SK-N-SH treated with all-trans-retinoic acid at 6 μM for 48 hours (cell line): ENCODE measurements around the gene PTPN12.

Experiments
- ARNTL ChIP-seq: fragments of 450-650 bp; formaldehyde crosslinking; IDR thresholded peaks from 2 replicates; pipeline ENCODE4 v1.5.0; 2020; ENCODE audit warnings: low read depth, mild to moderate bottlenecking, moderate library complexity, borderline replicate concordance
- CREB5 ChIP-seq: fragments of 250-450 bp; sonication (Bioruptor Pico); IDR thresholded peaks from 2 replicates; pipeline ENCODE4 v1.5.1; 2020; ENCODE audit warnings: low read depth, mild to moderate bottlenecking, moderate library complexity
- CSRNP3 ChIP-seq: fragments of 250-450 bp; sonication (Bioruptor Pico); IDR thresholded peaks from 2 replicates; pipeline ENCODE4 v1.5.1; 2021; ENCODE audit warnings: mild to moderate bottlenecking, moderate library complexity
- OSR1 ChIP-seq: fragments of 250-450 bp; sonication (Bioruptor Pico); IDR thresholded peaks from 2 replicates; pipeline ENCODE4 v1.8.0; 2022; ENCODE audit warnings: moderate library complexity, mild to moderate bottlenecking, inconsistent platforms
- PATZ1 ChIP-seq: fragments of 250-450 bp; sonication (Bioruptor Pico); IDR thresholded peaks from 2 replicates; pipeline ENCODE4 v1.8.0; 2020; ENCODE audit warnings: mild to moderate bottlenecking, moderate library complexity, borderline replicate concordance
- RARB ChIP-seq: fragments of 250-450 bp; sonication (Bioruptor Pico); IDR thresholded peaks from 2 replicates; pipeline ENCODE4 v1.8.0; 2021; ENCODE audit warnings: mild to moderate bottlenecking, moderate library complexity
- SNAI2 ChIP-seq: fragments of 250-450 bp; sonication (Bioruptor Pico); IDR thresholded peaks from 2 replicates; pipeline ENCODE4 v1.5.0; 2020; ENCODE audit warnings: mild to moderate bottlenecking, moderate library complexity
- TCF4 ChIP-seq: fragments of 250-450 bp; sonication (Bioruptor Pico); IDR thresholded peaks from 2 replicates; pipeline ENCODE4 v1.8.0; 2021; ENCODE audit warnings: mild to moderate bottlenecking, moderate library complexity, borderline replicate concordance
- ZFP3 ChIP-seq: fragments of 250-450 bp; sonication (Bioruptor Pico); IDR thresholded peaks from 2 replicates; pipeline ENCODE4 v1.5.0; 2020; ENCODE audit warnings: mild to moderate bottlenecking, moderate library complexity
- ZNF70 ChIP-seq: fragments of 450-650 bp; formaldehyde crosslinking; IDR thresholded peaks from 2 replicates; pipeline ENCODE4 v1.5.0; 2020; ENCODE audit warnings: mild to moderate bottlenecking, moderate library complexity

GRCh38 chr7:77680266-77680665 lies 143.2 kb downstream of the PTPN12 start:
- TF ChIP-seq TCF4 (CRISPR knock-in tag), result no peak
- no peak for TF ChIP-seq ZFP3 (CRISPR knock-in tag)
- no peak for TF ChIP-seq PATZ1 (CRISPR knock-in tag)
- no peak for TF ChIP-seq SNAI2 (CRISPR knock-in tag)
- TF ChIP-seq ARNTL (CRISPR knock-in tag), result no peak
- no peak for TF ChIP-seq ZNF70 (CRISPR knock-in tag)
- TF ChIP-seq OSR1, result no peak
- no peak for TF ChIP-seq CSRNP3 (CRISPR knock-in tag)
- no peak for TF ChIP-seq CREB5 (CRISPR knock-in tag)
- no peak for TF ChIP-seq RARB (CRISPR knock-in tag)
